HL-60 (cell line): ENCODE results near the gene MLC1.

Experiments used
- DNase-seq, 2 experiments: peaks; one replicate each; pipeline ENCODE4 v3.0.0-alpha.2; 2010 to 2020; ENCODE audit warnings: low read depth in 1 of 2, low spot score in 1 of 2
- H3K27ac ChIP-seq: fragments of 250-450 bp; sonication (Bioruptor Pico); replicated peaks from 2 replicates; pipeline ENCODE4 v1.5.1; 2020; ENCODE audit warnings: mild to moderate bottlenecking, moderate library complexity
- H3K27me3 ChIP-seq: fragments of 250-450 bp; sonication (Bioruptor Pico); 2 replicates; pipeline ENCODE4 v1.5.1; 2021; ENCODE audit warnings: mild to moderate bottlenecking, moderate library complexity; ENCODE audit not compliant: insufficient read depth, poor library complexity, severe bottlenecking
- H3K4me3 ChIP-seq: replicated peaks from 2 replicates; pipeline ENCODE4 v1.5.1; 2011; ENCODE audit warnings: mild to moderate bottlenecking, control low read depth, low read length; ENCODE audit not compliant: insufficient read depth
- GABPA ChIP-seq: IDR thresholded peaks from 2 replicates; pipeline ENCODE4 v1.6.1; 2012; ENCODE audit warnings: low read depth
- POLR2AphosphoS5 ChIP-seq: IDR thresholded peaks from 2 replicates; pipeline ENCODE4 v1.6.1; 2012; ENCODE audit warnings: low read depth
- SPI1 ChIP-seq: IDR thresholded peaks from 2 replicates; pipeline ENCODE4 v1.6.1; 2012; ENCODE audit warnings: low read depth, mild to moderate bottlenecking, borderline replicate concordance
- TF ChIP-seq, protein P1 (sequence below): IDR thresholded peaks from one replicate; pipeline ENCODE4 v1.5.1; 2011; ENCODE audit warnings: low read length, control low read depth, inconsistent platforms; ENCODE audit not compliant: insufficient read depth
- TF ChIP-seq, protein P2 (sequence below): IDR thresholded peaks from 2 replicates; pipeline ENCODE4 v1.6.1; 2012; ENCODE audit warnings: low read depth; ENCODE audit not compliant: insufficient replicate concordance

The MLC1 gene

DNA sequence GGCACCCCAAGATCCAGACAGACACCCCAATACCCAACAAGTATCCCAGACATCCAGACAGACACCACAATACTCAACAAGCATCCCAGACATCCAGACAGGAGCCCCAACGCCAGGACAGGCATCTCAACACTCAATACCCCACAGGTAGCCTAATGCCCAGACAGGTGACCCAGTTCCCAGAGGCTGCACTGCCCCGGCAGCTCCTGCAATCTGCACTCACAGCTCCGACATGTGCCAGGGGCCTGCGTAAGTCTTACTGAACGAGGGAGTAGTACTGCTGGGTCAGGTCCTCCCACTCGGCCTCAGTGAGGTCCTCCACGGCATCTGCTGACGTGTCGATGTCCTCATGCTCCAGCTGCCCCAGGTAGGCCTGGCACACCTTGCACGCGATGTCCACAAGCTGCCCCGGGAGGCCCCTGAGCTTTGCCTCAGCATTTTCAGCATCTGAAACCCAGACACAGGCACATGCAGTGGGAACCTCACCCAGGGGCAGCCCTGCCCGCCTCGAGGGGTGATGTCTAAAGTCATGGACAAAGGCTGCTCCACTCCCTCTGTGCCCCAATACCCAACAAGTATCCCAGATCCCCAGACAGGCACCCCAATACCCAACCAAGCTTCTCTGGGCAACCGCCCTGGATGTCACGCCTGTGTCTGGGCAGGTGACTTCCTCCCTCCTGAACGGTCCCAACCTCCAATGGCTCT is 43.7 kb downstream of the MLC1 start:
- Histone ChIP-seq H3K4me3 (no peak overlapping the region), H3K27ac (no peak overlapping the region), H3K27me3 (peaks cover 12% of the 10 kb centered on the region)
- DNase-seq = no peak
- TF ChIP-seq POLR2AphosphoS5 (no peak), GABPA (no peak), SPI1 (no peak)
- TF ChIP-seq, protein P1, sequence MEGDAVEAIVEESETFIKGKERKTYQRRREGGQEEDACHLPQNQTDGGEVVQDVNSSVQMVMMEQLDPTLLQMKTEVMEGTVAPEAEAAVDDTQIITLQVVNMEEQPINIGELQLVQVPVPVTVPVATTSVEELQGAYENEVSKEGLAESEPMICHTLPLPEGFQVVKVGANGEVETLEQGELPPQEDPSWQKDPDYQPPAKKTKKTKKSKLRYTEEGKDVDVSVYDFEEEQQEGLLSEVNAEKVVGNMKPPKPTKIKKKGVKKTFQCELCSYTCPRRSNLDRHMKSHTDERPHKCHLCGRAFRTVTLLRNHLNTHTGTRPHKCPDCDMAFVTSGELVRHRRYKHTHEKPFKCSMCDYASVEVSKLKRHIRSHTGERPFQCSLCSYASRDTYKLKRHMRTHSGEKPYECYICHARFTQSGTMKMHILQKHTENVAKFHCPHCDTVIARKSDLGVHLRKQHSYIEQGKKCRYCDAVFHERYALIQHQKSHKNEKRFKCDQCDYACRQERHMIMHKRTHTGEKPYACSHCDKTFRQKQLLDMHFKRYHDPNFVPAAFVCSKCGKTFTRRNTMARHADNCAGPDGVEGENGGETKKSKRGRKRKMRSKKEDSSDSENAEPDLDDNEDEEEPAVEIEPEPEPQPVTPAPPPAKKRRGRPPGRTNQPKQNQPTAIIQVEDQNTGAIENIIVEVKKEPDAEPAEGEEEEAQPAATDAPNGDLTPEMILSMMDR = no peak
- TF ChIP-seq, protein P2, sequence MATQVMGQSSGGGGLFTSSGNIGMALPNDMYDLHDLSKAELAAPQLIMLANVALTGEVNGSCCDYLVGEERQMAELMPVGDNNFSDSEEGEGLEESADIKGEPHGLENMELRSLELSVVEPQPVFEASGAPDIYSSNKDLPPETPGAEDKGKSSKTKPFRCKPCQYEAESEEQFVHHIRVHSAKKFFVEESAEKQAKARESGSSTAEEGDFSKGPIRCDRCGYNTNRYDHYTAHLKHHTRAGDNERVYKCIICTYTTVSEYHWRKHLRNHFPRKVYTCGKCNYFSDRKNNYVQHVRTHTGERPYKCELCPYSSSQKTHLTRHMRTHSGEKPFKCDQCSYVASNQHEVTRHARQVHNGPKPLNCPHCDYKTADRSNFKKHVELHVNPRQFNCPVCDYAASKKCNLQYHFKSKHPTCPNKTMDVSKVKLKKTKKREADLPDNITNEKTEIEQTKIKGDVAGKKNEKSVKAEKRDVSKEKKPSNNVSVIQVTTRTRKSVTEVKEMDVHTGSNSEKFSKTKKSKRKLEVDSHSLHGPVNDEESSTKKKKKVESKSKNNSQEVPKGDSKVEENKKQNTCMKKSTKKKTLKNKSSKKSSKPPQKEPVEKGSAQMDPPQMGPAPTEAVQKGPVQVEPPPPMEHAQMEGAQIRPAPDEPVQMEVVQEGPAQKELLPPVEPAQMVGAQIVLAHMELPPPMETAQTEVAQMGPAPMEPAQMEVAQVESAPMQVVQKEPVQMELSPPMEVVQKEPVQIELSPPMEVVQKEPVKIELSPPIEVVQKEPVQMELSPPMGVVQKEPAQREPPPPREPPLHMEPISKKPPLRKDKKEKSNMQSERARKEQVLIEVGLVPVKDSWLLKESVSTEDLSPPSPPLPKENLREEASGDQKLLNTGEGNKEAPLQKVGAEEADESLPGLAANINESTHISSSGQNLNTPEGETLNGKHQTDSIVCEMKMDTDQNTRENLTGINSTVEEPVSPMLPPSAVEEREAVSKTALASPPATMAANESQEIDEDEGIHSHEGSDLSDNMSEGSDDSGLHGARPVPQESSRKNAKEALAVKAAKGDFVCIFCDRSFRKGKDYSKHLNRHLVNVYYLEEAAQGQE = no peak

DNA sequence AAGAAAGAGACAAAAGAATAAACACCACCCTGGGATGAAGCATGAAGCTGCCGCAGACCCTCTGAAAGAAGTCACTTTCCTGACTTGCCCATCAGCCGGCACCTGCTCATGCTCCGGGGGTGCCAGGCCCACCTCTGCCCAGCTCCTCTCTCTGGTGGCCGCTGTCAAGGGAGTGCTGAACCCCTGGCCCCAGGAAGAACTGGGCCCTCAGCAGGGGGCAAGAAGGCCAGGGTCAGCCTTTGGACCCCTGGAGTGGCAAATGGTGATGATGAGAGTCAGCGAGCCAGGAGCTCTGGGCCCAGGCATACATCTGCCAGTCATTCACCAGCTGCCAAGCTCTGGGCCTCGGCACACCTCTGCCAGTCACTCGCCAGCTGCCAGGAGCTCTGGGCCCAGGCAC is 44.5 kb downstream of the MLC1 start:
- DNase-seq = no peak
- Histone ChIP-seq H3K27me3 (peaks cover 14% of the 10 kb centered on the region), H3K4me3 (no peak overlapping the region), H3K27ac (no peak overlapping the region)
- TF ChIP-seq, protein P2 = no peak
- TF ChIP-seq, protein P1 = no peak
- TF ChIP-seq POLR2AphosphoS5 (no peak), SPI1 (no peak), GABPA (no peak)

DNA sequence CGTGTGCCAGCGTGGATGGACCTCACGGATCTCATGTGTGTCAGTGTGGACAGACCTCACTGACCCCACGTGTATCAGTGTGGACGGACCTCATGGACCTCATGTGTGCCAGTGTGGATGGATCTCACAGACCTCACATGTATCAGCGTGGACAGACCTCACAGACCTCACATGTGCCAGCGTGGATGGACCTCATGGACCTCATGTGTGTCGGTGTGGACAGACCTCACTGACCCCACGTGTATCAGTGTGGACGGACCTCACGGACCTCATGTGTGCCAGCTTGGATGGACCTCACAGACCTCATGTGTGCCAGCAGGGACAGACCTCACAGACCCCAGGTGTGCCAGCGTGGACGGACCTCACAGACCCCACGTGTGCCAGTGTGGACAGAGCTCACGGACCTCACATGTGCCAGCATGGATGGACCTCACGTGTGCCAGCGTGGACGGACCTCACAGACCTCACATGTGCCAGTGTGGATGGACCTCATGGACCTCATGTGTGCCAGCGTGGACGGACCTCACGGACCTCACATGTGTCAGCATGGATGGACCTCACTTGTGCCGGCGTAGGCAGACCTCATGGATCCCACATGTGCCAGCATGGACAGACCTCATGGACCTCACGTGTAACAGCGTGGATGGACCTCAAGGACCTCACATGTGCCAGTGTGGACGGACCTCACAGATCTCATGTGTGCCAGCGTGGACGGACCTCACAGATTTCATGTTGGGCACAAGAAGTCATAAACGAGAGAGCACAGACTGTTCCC is 45.4 kb downstream of the MLC1 start:
- Histone ChIP-seq H3K4me3 (no peak overlapping the region), H3K27me3 (peaks cover 16% of the 10 kb centered on the region), H3K27ac (no peak overlapping the region)
- no peak for DNase-seq
- no peak for TF ChIP-seq GABPA
- TF ChIP-seq, protein P1 = no peak
- no peak for TF ChIP-seq POLR2AphosphoS5
- TF ChIP-seq, protein P2 = no peak
- TF ChIP-seq SPI1 = no peak
